Uterus (tissue), 4 donors: ENCODE results near the gene NCAPD2. TPM values are rescaled to one million over a fixed set of nuclear protein-coding genes. Genes with fewer than 3 reads are reported as not detected.
"Not testable (repeated sequence)": the region's sequence is repeated elsewhere in the genome, so short reads cannot be mapped to it uniquely, and the experiment has no call there.

Experiments
- DNase-seq, 2 donors: peaks; one replicate each; pipeline ENCODE4 v3.0.0-alpha.2; 2019 to 2020
- H3K27ac ChIP-seq, 2 donors: fragments of 200-600 bp; sonication (generic); 1 replicate in 1 of 2; 2 replicates in 1 of 2; pipeline ENCODE4 v1.5.1; 2016 to 2018
- H3K27me3 ChIP-seq, 2 donors: fragments of 200-600 bp; sonication (generic); one replicate each; pipeline ENCODE4 v1.5.1; 2018 to 2019; ENCODE audit warnings: control low read depth in 1 of 2
- H3K36me3 ChIP-seq, 2 donors: fragments of 200-600 bp; sonication (generic); one replicate each; pipeline ENCODE4 v1.5.1; 2019; ENCODE audit warnings: control low read depth in 1 of 2
- H3K4me1 ChIP-seq, 2 donors: fragments of 200-600 bp; sonication (generic); one replicate each; pipeline ENCODE4 v1.5.1; 2018 to 2019; ENCODE audit warnings: control low read depth in 1 of 2
- H3K4me3 ChIP-seq, 2 donors: fragments of 200-600 bp; sonication (generic); 1 replicate in 1 of 2; 2 replicates in 1 of 2; pipeline ENCODE4 v1.5.1; 2018 to 2019; ENCODE audit warnings: mild to moderate bottlenecking in 1 of 2
- H3K9me3 ChIP-seq, 2 donors: fragments of 200-600 bp; sonication (generic); one replicate each; pipeline ENCODE4 v1.5.1; 2019; ENCODE audit warnings: control low read depth in 1 of 2
- POLR2A ChIP-seq, 2 donors: fragments of 450-650 bp; IDR thresholded peaks; one replicate each; pipeline ENCODE4 v1.6.1; 2016; ENCODE audit warnings: antibody characterized with exemption in 2 of 2, mild to moderate bottlenecking in 1 of 2, moderate library complexity in 1 of 2
- intact Hi-C: fragments of 100-400 bp; cut with DNase I; formaldehyde crosslinking; loops from one replicate; pipeline ENCODE4 v1.15.1; 2023; ENCODE audit warnings: low total_unique reads
- total RNA-seq, 4 donors: library from RNA; depleted of rRNA in 3 of 4; stranded (reverse); fragments of >200 nt in 3 of 4; gene quantifications; one replicate each; pipeline versions ENCODE4 v1.1.0 to v1.2.4, GENCODE V29; 2014 to 2023
- TF ChIP-seq, protein P1 (sequence below), 4 experiments: fragments of 200-600 bp in 2 of 4; fragments of 450-650 bp in 2 of 4; sonication (generic) in 2 of 4; IDR thresholded peaks; one replicate each; pipeline ENCODE4 v1.5.1; 2016 to 2019; ENCODE audit warnings: antibody characterized with exemption in 4 of 4, mild to moderate bottlenecking in 2 of 4, moderate library complexity in 1 of 4
- donor health status: DM: yes; HTN: yes; CAD: no.

The NCAPD2 gene
- total RNA-seq, 4 donors from 2014 or later = 2.8 to 145 (median 19.3) TPM

GRCh38 chr12:6478416-6478815, 15.5 kb upstream of the NCAPD2 start:
- intact Hi-C loops = no loop called here
- Histone ChIP-seq H3K27me3 (no peaks in the 10 kb centered on the region), H3K9me3 (no peaks in the 10 kb centered on the region), H3K36me3 (no peaks in the 10 kb centered on the region), H3K27ac (no peak overlapping the region), H3K4me3 (no peak overlapping the region), H3K4me1 (no peaks in the 10 kb centered on the region)
- DNase-seq = no peak
- TF ChIP-seq, protein P1, sequence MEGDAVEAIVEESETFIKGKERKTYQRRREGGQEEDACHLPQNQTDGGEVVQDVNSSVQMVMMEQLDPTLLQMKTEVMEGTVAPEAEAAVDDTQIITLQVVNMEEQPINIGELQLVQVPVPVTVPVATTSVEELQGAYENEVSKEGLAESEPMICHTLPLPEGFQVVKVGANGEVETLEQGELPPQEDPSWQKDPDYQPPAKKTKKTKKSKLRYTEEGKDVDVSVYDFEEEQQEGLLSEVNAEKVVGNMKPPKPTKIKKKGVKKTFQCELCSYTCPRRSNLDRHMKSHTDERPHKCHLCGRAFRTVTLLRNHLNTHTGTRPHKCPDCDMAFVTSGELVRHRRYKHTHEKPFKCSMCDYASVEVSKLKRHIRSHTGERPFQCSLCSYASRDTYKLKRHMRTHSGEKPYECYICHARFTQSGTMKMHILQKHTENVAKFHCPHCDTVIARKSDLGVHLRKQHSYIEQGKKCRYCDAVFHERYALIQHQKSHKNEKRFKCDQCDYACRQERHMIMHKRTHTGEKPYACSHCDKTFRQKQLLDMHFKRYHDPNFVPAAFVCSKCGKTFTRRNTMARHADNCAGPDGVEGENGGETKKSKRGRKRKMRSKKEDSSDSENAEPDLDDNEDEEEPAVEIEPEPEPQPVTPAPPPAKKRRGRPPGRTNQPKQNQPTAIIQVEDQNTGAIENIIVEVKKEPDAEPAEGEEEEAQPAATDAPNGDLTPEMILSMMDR (IDR thresholded peaks at IDR 0.05) = no peak
- TF ChIP-seq POLR2A (IDR thresholded peaks at IDR 0.05) = no peak

- Histone ChIP-seq H3K9me3 (no peaks in the 10 kb centered on the region), H3K4me3 (no peak overlapping the region), H3K27me3 (no peaks in the 10 kb centered on the region), H3K4me1 (no peaks in the 10 kb centered on the region), H3K36me3 (no peaks in the 10 kb centered on the region), H3K27ac (no peak overlapping the region)
- no peak for DNase-seq
- intact Hi-C loops = no loop called here
- TF ChIP-seq POLR2A (IDR thresholded peaks at IDR 0.05) = no peak
- TF ChIP-seq, protein P1 (IDR thresholded peaks at IDR 0.05) = no peak
These were observed 5.7 kb upstream of the NCAPD2 start for GRCh38 chr12:6488240-6488639.

- Histone ChIP-seq H3K4me3 (no peak overlapping the region), H3K36me3 (no peaks in the 10 kb centered on the region), H3K27me3 (no peaks in the 10 kb centered on the region), H3K9me3 (no peaks in the 10 kb centered on the region), H3K4me1 (peaks cover 0 to 3% of the 10 kb centered on the region in 2 donors), H3K27ac (no peak overlapping the region)
- no peak for TF ChIP-seq POLR2A (IDR thresholded peaks at IDR 0.05)
- TF ChIP-seq, protein P1 (IDR thresholded peaks at IDR 0.05) = no peak
- intact Hi-C loops = no loop called here
- no peak for DNase-seq
These were observed 4.5 kb upstream of the NCAPD2 start for GRCh38 chr12:6489449-6489848.

GRCh38 chr12:6490673-6491072, 3.2 kb upstream of the NCAPD2 start:
- H3K27me3 ChIP-seq, H3K4me3 ChIP-seq, DNase-seq, H3K9me3 ChIP-seq, H3K36me3 ChIP-seq, intact Hi-C loops, H3K27ac ChIP-seq: not testable (repeated sequence)
- H3K4me1 ChIP-seq = peaks cover 5 to 14% of the 10 kb centered on the region in 2 donors

DNA sequence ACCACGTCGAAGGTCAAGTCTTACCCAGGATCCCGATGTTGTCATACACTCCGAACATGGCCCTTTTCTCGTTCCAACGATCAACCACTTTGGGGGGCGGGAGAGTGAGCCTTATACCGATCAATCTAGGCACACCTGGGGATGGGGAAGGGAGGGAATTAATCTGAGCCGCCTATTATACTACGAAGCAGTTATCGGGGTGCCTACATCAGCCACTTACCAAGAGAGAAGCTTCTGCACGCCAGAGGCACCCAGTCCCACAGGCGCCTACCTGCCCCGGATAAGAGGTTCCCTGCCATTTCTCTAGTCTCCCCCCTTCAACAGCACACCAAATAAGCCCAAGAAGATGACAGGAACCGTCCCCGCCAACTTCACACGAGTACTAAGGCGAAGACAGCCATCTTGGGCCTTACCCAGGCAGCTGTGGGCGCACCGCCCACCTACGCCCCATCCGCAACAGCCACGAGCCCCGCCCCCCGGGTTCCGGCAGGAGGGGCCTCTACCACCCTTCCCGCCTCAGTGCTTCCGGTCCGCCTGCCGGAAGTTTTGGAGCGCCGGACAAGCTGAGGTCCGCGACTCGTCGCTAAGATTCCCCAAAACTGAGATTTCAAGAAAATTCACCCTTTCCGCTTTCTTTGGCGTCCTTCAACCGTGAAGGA, 935 bp upstream of the NCAPD2 start, which contains the start of gene MRPL51:
TSS of gene MRPL51 (minus strand) at position 425 of the 659 bp plus-strand sequence. CDS start at position 299, 126 bp downstream.
- Histone ChIP-seq H3K4me1 (peaks cover 5 to 14% of the 10 kb centered on the region in 2 donors), H3K4me3 (peak within 1 kb of the TSS; percentile 68 to 70), H3K36me3 (no peaks in the 10 kb centered on the region), H3K27me3 (no peaks in the 10 kb centered on the region), H3K27ac (peak within 1 kb of the TSS; percentile 94 to 95), H3K9me3 (no peaks in the 10 kb centered on the region)
- peak; percentile 94 to 95 for DNase-seq
- intact Hi-C loops = no loop called here
- TF ChIP-seq, protein P1 (IDR thresholded peaks at IDR 0.05) = no peak
- peak; percentile 68 to 69 for TF ChIP-seq POLR2A (IDR thresholded peaks at IDR 0.05)
